C1 segment of cervical spinal cord (tissue), 14 donors: ENCODE measurements around the gene SGIP1.
"Not testable (repeated sequence)": the region's sequence is repeated elsewhere in the genome, so short reads cannot be mapped to it uniquely, and the experiment has no call there.

ENCODE experiments used
- DNase-seq, 14 donors: peaks; one replicate each; lab custom pipeline; 2025; lab: John Stamatoyannopoulos, UW

Gene SGIP1

GRCh38 chr1:66681686-66682085, 147.7 kb downstream of the SGIP1 start:
- no peak for DNase-seq

DNA sequence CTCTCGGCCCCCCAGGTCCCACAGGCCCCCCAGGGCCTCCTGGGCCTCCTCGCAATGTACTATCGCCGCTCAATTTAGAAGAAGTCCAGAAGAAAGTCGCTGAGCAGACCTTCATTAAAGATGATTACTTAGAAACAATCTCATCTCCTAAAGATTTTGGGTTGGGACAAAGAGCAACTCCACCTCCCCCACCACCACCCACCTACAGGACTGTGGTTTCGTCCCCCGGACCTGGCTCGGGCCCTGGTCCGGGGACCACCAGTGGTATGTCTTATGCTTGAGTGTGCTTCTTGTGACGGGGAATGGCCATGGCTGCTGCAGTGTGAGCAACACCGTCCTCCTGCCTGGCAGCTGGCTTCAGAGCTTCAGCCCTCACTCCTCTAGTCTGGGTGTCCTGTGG, 148.2 kb downstream of the SGIP1 start:
- DNase-seq: no peak

GRCh38 chr1:66684353-66684752, 150.4 kb downstream of the SGIP1 start:
- DNase-seq: no peak

DNA sequence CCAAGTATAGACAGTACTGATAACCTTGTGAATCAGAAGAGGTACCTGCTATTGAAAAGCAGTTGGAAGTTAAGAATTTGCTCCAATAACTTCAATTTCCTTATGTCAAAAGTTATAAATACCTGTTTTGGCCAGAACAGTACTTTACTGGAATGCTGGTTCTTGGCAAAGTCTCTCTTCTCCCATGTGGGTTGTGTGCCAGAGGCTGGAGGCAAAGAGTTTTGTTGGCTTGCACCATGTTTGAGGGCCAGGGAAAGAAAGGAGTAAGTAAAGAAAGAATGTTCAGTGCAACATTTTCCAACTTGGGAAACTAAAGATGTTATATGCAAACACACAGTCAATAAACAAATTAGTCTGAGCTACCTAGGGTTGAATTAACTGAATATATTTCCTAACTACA, 151.3 kb downstream of the SGIP1 start:
- DNase-seq: no peak

GRCh38 chr1:66685670-66686069, 151.7 kb downstream of the SGIP1 start:
- no peak for DNase-seq

DNA sequence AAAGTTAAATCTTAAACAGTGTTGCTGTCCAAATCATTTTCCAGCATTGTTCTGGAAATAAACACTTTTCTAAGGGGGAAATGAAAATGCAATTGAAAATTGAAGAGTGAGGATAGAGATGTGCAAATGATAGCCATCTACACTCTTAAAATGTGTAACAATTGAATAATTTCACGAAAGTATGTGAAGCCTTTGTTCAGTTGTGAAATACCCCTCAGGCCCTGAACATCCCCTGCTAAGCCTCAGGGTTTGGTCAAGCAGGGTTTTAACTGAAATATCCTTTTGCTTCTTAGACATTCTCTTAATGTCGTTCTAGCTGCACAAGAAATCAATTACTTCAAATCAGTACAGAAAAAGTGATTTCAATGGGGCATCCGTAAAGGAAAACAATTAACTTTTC, 152.5 kb downstream of the SGIP1 start:
- DNase-seq: no peak

GRCh38 chr1:66687358-66687757, 153.4 kb downstream of the SGIP1 start:
- DNase-seq: no peak

GRCh38 chr1:66690666-66691381, 156.9 kb downstream of the SGIP1 start:
- DNase-seq: no peak

DNA sequence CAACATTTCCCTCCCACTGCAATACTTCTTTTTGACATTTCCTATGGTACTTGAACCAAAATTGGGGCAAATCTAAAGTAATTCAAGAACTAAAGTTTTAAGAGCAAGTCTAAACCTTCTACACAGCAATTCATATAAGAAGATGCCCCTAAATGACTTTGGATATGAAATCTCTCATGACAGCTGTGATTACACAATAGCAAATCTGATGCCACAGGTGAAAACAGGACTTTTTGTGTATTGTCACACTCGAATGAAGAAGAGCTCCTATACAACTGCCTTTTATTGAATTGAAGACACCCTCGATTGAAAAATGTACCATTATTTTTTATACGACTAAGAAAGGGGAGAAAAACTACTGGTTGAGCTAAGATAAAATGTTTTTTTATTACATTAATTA, 158.7 kb downstream of the SGIP1 start:
- no peak for DNase-seq

DNA sequence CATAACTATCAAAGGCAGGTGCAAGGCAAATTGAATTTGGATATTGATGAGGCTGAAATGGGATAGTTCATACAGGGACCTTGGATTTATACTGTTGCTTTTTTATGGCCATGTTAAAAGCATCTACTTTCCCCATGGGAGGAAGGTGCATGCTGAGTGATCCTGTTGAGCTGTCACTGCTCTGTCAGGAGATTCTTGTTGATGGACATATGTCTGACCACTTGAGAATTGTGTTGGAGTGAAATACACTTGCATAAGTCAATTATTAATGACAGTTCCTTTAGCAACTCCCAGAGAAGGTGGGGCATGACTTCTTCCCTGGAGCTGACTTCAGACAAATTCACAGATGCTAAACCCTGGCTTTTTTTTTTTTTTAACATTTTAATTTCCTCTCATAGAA, 159.9 kb downstream of the SGIP1 start:
- no peak for DNase-seq

GRCh38 chr1:66695116-66695515, 161.2 kb downstream of the SGIP1 start:
- no peak for DNase-seq

GRCh38 chr1:66696771-66697170, 162.8 kb downstream of the SGIP1 start:
- no peak for DNase-seq

DNA sequence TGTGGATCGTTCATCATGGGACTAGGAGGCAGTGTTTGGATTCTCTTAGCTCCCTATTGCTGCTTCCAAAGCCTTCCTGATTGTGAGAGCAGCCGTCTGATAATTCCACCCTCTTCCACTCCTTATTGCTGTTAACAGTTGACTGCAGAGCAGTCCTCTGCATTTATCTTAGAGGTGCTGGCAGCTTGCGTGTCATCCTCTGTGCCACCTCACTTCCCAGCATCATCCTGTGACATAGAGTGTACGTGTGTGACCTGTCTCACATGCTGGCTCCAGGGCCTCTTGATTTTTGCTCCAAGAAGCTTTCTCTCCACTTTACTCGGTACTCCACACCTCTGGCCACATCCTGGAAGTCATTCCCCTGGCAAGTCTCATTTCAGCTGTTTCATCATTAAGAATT, 165.3 kb downstream of the SGIP1 start:
- no peak for DNase-seq

DNA sequence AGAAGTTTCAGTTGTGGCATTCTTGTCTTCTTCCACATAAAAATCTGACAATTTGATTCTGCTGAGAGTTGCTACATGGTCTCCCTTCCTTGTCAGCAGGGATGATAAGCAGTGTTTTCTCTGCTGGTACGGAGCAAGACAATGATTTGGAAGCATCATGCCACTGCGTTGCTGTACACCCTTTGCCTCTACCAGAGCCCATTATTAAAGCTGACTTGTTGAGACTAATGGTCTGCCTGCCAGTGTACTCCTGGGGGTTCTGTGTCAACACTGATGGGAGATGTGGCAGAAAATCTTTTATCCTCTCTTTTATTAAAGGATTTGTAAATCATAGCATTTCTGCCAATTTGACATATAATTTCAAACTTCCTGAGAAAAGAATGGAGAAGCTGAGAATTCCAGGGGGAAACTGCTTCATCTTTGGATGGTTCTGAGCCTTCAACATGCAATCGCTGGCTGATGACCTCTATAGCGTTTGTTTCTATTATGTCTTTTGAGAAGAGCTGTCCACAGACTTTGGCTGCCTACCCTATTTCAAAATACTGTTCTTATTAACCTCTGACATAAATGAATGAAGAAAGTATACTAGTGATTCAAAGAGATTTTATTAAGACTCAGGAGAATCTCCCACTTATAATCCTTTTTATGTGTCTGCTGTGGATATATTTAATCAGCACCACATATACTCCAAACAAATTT, 170.4 kb downstream of the SGIP1 start:
- no peak for DNase-seq

DNA sequence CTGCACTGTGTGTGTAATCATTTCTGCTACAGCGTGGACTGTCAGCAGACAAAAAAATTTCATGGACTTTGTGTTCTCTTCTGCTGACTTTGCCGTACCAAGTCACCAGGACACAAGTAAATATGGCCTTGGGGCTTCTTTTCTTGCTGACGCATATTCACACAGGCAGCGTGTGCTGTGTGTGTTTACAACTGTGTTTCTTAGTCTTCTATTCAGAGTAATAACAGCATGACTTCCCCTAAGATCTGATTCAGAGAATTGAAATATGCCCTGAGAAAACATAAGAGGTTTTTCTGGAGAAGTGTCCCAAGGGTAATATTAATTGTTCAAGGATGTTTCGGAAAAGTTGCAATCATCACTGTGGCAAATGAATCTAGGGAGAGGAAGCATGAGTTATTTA, 171.2 kb downstream of the SGIP1 start:
- DNase-seq: no peak

- no peak for DNase-seq
Measured at GRCh38 chr1:66711420-66711819, 177.5 kb downstream of the SGIP1 start.

- no peak for DNase-seq
Measured at GRCh38 chr1:66712839-66713238, 178.9 kb downstream of the SGIP1 start.

GRCh38 chr1:66723985-66724384, 190.0 kb downstream of the SGIP1 start:
- no peak for DNase-seq

DNA sequence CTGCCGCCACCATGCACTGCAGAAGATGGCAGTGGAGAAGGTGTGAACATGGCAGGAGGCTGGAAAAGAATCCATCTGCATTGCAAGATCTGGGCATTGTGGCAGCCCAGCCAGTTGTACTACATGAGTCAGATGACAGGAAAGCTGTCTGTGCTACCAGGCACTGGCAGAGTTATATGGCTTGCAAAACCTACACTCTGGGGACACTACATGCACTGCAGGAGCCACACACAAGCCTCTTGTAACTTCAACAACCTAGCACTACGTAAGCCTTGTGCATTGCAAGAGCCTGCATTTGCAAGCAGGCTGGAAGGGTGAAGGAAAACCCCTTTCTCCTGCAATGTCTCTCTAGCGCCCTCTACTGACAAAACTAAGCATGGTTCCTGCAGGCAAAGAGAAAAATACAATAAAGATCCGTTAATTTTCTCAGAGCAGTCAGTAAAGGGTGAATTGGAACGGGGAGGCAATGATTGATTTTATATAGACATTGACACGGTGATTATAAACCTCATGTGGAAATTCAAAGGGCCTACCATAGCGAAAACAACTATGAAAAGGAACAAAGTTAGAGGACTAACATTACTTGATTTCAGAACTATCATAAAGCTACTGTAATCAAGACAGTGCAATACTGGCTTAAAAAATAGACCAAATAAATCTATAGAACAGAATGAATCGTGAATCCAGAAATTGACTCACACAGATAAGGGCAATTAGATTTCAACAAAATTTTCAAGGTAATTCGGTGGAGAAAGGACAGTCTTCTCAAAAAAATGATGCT, 192.1 kb downstream of the SGIP1 start:
- peak in 11 of 14 donors; percentile 5 to 66 (median 31) for DNase-seq

DNA sequence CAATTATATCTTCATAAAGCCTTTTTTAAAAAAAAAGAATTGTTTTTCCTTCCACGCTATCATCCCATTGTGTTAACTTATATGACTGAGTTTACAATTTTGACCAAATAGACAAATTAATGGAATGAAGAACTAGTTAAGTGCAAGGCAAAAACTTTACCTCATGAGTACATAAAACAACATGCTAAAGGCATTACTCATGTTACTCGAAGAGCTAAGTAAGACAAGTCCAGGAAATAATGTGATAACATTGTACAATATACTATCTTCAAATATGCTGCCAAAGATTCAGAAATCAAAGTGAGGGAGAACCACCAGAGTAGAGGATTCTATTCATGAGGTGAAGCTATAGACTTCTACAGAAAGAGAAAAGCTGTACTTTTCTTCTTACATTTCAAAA, 194.1 kb downstream of the SGIP1 start:
- no peak for DNase-seq

GRCh38 chr1:66728716-66729115, 194.8 kb downstream of the SGIP1 start:
- not testable (repeated sequence) for DNase-seq

DNA sequence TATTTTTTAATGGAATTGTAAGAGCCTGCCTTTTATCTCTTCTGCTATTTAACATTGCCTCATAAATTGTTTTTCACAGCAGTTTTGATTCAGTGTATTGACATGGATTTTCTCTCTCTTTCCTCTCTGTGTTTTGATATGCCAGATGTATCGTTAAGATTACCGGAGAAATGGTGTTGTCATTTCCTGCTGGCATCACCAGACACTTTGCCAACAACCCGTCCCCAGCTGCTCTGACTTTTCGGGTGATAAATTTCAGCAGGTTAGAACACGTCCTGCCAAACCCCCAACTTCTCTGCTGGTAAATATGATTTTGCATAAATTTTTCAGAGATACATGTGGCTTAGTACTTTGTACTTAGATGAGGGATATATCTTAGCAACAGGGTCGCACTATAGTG, 195.2 kb downstream of the SGIP1 start:
- no peak for DNase-seq

- DNase-seq: no peak
Measured at GRCh38 chr1:66729523-66729922, 195.6 kb downstream of the SGIP1 start.
